Gastrocnemius medialis (tissue), 4 donors: ENCODE data around the gene CADPS.

Experiments used
- POLR2A ChIP-seq, 2 donors: fragments of 450-650 bp; IDR thresholded peaks; one replicate each; pipeline ENCODE4 v1.6.1; 2017; ENCODE audit warnings: antibody characterized with exemption in 2 of 2, mild to moderate bottlenecking in 2 of 2, moderate library complexity in 2 of 2
- TF ChIP-seq, protein P1 (sequence below), 5 experiments: fragments of 450-650 bp in 3 of 5; fragments of 200-600 bp in 2 of 5; sonication (generic) in 2 of 5; IDR thresholded peaks in 4 of 5; conservative IDR thresholded peaks in 1 of 5; 1 replicate in 4 of 5; 2 replicates in 1 of 5; pipeline ENCODE4 v1.5.1; 2016 to 2019; ENCODE audit warnings: antibody characterized with exemption in 5 of 5, mild to moderate bottlenecking in 3 of 5, moderate library complexity in 3 of 5

DNA sequence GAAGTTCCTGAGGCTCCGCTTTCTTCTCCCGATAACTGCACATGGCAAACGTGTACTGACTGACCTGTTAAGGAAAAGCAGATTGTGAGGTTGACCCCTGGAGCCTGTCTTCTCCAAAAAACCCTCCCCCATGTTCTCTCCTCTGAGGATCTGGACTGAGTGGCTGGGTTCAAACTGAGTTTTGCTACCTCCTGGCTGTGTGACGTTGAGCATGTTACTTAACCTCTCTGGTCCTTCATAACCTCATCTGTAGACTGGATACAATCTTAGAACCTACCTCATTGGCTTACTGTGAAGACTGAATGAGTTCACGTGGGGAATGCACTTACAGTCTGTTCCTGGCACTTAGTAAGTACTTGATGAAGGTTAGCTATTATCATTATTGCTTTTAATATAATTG, 317.8 kb downstream of the CADPS start:
- TF ChIP-seq, protein P1, sequence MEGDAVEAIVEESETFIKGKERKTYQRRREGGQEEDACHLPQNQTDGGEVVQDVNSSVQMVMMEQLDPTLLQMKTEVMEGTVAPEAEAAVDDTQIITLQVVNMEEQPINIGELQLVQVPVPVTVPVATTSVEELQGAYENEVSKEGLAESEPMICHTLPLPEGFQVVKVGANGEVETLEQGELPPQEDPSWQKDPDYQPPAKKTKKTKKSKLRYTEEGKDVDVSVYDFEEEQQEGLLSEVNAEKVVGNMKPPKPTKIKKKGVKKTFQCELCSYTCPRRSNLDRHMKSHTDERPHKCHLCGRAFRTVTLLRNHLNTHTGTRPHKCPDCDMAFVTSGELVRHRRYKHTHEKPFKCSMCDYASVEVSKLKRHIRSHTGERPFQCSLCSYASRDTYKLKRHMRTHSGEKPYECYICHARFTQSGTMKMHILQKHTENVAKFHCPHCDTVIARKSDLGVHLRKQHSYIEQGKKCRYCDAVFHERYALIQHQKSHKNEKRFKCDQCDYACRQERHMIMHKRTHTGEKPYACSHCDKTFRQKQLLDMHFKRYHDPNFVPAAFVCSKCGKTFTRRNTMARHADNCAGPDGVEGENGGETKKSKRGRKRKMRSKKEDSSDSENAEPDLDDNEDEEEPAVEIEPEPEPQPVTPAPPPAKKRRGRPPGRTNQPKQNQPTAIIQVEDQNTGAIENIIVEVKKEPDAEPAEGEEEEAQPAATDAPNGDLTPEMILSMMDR (IDR thresholded peaks at IDR 0.05 in 4 of 5, conservative IDR thresholded peaks at IDR 0.05 in 1 of 5) = no peak
- no peak for TF ChIP-seq POLR2A (IDR thresholded peaks at IDR 0.05)
